Activated gamma-delta T cell treated with anti-CD3 and anti-CD28 coated beads, Interleukin-2, amount 50 U/mL, for 16 hours (primary cell): ENCODE data around the gene TPD52L1.

Source experiments
- DNase-seq: peaks from one replicate; pipeline ENCODE4 v3.0.0-alpha.2; 2020; ENCODE audit warnings: low read depth

TPD52L1 gene

GRCh38 chr6:125211352-125211751, 57.8 kb downstream of the TPD52L1 start:
- no peak for DNase-seq

DNA sequence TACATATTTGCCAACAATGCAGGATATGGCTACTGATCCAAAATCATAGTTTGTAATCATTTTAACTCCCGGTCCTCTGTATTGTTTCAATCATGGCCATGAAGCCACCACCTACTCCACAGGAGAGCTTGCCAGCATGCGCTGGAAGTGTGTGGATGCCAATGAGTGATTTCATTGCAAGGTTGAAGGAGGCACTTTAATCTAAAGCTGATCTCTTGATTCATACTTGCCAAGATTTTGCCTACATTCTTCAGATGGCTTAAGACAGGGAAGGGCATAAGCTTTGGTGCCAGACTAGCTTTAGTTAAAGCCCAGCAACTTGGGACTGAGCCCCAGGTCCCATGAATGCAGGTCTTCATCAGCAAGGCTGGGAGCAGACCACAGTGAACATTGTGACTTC, 58.8 kb downstream of the TPD52L1 start:
- no peak for DNase-seq

DNA sequence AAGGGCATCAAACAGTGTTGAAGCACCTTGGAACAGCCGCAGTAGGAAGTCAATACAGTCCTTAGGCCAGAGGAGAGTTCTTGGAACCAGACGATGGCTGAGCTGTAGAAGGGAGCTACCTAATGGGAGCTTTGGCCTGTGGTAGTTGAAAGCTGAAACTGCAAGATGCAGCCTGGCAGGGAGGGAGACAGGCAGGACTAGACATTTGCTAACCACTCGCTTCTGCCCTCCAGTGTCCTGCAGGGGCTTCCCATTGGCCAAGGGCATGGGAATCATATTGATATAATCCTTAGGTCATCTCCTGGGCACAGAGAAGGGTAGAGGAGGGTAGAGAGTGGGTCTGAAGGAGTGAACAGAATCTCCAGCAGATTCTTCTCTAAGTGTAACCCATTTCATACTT, 60.4 kb downstream of the TPD52L1 start:
- no peak for DNase-seq

- DNase-seq: no peak
These were observed 61.8 kb downstream of the TPD52L1 start for GRCh38 chr6:125215252-125215819.

- DNase-seq: no peak
These were observed 62.4 kb downstream of the TPD52L1 start for GRCh38 chr6:125216015-125216414.

DNA sequence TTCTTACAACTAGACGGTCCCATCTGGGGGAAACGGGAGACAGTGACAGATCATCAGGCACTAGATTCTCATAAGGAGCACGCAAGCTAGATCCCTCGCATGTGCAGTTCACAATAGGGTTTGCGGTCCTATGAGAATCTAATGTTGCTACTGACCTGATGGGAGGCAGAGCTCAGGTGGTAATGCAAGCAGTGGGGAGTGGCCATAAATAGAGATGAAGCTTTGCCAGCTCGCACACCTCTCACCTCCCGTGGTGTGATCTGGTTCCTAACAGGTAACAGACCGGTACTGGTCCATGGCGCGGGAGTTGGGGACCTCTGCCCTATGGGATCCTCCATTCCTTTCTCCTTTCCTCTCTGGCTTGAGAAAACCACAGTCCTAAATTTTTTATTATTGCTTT, 63.8 kb downstream of the TPD52L1 start:
- DNase-seq: no peak

GRCh38 chr6:125217992-125218391, 64.4 kb downstream of the TPD52L1 start:
- no peak for DNase-seq

GRCh38 chr6:125219361-125219895, 65.9 kb downstream of the TPD52L1 start:
- DNase-seq: no peak

DNA sequence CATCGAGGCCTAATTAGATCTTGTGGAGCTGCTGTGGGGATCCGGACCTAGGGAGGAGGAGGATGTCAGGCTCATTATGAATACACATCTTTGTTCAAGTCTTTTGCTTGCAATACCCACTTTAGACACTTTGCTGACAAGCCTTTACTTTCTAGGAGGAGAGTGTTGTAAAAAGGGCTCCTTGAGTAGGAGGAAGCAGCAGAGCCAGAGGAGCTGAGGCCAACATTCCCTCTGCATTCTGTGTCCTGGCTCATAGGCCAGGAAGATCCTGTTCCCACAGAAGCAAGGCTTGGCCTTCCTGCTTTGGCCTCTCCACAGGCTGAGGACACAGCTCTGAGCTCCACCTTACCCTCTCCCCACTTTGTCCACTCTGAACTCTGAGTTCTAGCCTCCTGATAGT, 67.1 kb downstream of the TPD52L1 start:
- no peak for DNase-seq

- DNase-seq: no peak
These were observed 69.2 kb downstream of the TPD52L1 start for GRCh38 chr6:125222531-125223455.

GRCh38 chr6:125224231-125224861, 70.8 kb downstream of the TPD52L1 start:
- no peak for DNase-seq

DNA sequence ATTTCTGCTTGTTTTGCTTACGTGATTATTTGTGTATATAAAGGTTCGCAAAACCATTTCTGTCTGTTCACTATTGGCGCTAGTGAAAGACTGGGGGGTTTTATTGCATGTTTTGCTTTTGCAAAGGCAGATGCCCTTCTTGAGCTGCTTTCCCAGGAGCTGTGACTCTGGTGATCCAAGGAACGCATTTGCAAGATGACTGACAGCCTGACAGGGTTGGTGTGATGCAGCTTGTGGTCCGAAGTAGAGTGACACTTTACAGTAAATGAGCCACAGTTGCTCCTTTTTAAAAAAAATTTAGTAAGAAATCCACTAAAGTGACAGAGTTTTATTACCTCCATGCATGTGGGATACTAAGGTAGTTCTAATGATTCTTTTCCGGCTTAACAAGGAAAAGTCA, 73.7 kb downstream of the TPD52L1 start:
- DNase-seq: no peak

DNA sequence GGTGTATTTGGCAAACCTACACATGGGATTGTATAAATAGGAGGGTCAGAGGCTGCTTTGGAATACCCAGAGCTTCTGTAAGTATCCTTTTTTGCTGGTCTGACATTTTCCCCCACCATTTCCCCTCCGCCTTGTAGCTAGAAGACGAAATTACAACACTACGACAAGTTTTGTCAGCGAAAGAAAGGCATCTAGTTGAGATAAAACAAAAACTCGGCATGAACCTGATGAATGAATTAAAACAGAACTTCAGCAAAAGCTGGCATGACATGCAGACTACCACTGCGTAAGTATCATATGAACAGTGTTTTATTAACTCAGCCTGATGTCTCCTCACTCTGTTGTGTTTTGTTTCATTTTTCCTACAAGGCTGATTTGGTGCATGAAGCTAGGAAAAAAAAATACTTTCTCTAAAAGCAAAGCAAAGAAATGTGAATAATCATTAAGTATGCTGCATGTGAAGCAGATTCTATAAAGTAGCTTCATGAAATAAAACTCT, 75.5 kb downstream of the TPD52L1 start:
- DNase-seq: no peak

DNA sequence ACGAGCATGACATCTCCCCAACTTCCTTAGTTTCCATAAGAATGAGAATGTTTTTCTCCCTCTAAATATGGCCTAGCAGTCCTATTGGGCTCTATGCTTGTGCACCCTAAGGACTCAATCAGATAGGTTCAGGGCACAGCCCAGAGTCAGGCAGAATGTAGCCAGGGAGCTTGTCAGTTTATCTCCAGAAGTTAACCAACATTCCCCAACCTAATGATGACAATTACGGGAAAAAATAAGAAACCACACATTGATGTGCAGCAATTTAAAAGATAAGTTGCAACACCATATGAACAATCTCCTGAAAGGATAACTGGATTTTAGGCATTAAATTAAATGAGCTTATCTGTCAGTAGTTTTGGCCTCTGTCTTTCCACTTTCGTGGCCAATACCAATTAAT, 77.1 kb downstream of the TPD52L1 start:
- no peak for DNase-seq

- DNase-seq: no peak
These were observed 77.6 kb downstream of the TPD52L1 start for GRCh38 chr6:125231133-125231532.

DNA sequence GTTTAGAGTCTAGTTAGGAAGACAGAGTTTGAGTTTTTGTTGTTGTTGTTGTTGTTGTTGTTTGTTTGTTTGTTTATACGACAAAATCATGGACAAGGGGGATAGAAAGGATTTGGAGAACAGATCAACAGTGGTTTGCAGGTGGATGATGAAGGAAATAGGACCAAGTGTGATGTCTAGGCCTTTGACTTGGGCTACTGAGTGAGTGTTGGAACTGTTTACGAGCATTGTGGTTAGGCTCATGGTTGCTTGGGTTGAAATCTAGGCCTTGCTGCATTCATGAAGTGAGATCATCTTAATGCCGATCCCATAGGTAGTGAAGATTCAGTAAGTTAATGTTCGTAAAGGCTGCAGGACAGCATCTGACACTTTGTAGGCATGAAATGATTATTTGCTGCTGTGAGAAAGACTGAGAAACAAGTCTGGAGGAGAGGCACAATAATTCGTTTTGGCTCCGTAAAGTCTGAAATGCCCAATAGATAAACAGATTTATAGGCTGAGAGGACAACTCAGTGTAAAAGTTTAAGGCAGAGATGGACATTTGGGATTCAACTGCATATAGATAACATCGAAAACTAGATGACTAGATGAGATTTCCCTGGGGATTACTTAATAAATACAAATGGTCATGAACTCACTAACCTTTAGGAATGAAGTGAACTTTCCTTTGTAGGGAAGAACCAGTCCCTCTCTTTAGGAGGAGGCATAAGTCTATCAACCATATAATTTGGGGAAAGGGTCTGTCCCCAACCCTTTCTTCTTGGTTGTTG, 78.2 kb downstream of the TPD52L1 start:
- DNase-seq: no peak

- no peak for DNase-seq
These were observed 78.9 kb downstream of the TPD52L1 start for GRCh38 chr6:125232466-125232865.

- DNase-seq: no peak
These were observed 79.6 kb downstream of the TPD52L1 start for GRCh38 chr6:125233202-125233601.

GRCh38 chr6:125236536-125237327, 83.2 kb downstream of the TPD52L1 start:
- no peak for DNase-seq

DNA sequence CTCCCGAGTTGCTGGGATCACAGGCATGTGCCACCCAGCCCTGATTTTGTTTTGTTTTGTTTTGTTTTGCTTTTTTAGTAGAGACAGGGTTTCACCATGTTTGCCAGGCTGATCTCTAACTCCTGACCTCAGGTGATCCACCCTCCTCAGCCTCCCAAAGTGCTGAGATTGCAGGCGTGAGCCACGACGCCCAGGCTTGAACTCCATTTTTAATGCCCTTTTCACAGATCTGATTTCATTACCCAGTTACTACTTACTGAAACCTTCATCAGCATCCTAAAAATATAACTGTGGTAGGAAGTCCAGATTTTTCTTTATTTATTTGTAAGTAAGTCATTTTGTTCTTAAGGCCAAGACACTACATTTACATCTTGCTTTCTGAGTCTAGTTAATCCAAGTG, 84.2 kb downstream of the TPD52L1 start:
- no peak for DNase-seq

- DNase-seq: no peak
These were observed 91.5 kb downstream of the TPD52L1 start for GRCh38 chr6:125245109-125245508.
